NOMO-1 (cell line): ENCODE results near the gene ZFAND3.
"Not testable (repeated sequence)": the region's sequence is repeated elsewhere in the genome, so short reads cannot be mapped to it uniquely, and the experiment has no call there.

Source experiments
- DNase-seq, 2 experiments: peaks; one replicate each; lab custom pipeline; 2025; ENCODE audit not compliant: unreplicated experiment in 2 of 2; lab: John Stamatoyannopoulos, UW

Gene ZFAND3

GRCh38 chr6:37928217-37928616, 108.7 kb downstream of the ZFAND3 start:
- no peak for DNase-seq

GRCh38 chr6:37930288-37930971, 110.9 kb downstream of the ZFAND3 start:
- no peak for DNase-seq

GRCh38 chr6:37931066-37931465, 111.5 kb downstream of the ZFAND3 start:
- DNase-seq: no peak

DNA sequence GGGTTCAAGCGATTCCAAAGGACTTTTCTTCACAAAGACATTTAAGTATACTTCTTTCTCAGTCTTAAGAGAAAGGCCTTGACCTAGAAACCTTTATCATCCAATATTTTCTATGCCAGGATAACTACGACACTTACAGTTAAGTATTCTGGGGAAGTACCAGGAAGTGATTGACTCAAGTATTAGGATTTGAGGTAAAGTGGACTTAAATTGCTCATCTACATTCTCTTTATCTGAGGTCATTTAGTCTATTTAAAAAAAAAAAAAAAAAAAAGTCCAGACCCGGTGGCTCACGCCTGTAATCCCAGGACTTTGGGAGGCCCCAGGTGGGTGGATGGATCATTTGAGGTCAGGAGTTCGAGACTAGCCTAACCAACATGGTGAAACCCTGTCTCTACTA, 114.7 kb downstream of the ZFAND3 start:
- DNase-seq: no peak

- no peak for DNase-seq
Observed at GRCh38 chr6:37936150-37936549, 116.6 kb downstream of the ZFAND3 start.

GRCh38 chr6:37936906-37937305, 117.4 kb downstream of the ZFAND3 start:
- peak in 1 of 2 experiments; percentile 25 for DNase-seq

DNA sequence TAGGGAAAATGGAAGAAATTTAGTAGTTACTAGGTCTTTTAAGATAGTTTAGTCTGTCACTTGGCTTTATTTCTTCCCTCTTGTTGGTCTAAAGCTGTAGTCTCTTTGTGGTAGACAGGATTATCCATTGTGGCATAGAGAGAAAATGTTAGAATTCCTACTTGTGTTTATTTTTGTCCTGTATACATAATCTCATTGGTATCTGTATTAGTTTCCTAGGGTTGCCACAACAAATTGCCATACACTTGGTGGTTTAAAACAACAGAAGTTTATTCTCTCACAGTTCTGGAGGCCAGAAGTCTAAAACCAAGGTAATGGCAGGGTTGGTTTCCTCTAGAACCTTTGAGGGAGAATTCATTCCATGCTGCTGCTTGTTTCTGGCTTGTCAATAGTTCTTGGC, 119.4 kb downstream of the ZFAND3 start:
- no peak for DNase-seq

DNA sequence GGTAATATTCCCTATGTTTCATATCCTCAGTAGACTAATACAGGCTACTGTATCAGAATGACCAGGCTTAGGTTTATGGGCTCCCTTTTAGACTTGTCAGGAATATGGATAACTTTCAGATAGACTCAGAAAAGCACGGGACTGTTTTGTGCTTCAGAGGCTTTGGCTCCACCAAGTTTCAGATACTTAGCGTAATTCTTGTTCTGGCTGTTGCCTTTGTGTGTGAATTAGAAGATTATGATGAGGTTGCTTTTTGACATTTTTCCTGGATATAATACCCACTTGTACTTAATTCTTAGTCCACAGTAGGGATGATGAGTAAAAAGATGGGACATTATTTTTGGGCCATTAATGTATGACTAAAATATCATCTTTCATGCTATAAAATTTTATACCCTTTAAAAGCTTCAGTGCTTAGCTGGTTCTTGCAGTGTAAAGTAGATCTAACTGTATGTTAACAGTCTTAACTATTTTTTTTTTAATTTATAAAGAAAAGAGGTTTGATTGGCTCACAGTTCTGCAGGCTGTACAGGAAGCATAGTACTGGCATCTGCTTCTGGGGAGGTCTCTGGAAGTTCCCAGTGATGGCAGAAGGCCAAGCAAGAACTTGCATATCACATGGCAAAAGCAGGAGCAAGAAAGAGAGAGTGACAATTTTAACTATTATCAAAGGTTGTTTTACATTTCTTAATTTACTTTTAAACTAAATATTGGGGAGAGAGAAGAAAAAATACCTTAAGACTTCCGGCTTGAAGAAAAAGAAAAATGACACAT, 120.7 kb downstream of the ZFAND3 start:
- no peak for DNase-seq

DNA sequence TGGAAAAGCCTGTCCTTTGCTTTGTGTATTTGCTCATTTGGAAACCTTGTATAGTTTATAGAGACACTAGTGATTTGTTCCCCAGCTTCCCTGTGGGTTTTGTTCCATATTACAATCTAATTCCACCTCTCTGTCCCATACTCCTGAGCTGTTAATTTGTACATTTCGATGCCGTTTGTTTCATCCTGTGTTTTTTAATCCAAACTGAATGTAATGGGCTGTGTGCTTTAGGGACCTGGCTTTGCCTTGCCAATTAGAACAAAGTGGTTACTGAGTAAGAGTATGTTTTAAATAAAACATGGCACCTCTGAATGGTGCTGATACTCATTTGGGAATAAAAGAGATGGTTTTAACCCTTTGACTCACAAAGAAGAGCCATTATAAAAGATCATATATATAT, 122.3 kb downstream of the ZFAND3 start:
- DNase-seq: no peak

DNA sequence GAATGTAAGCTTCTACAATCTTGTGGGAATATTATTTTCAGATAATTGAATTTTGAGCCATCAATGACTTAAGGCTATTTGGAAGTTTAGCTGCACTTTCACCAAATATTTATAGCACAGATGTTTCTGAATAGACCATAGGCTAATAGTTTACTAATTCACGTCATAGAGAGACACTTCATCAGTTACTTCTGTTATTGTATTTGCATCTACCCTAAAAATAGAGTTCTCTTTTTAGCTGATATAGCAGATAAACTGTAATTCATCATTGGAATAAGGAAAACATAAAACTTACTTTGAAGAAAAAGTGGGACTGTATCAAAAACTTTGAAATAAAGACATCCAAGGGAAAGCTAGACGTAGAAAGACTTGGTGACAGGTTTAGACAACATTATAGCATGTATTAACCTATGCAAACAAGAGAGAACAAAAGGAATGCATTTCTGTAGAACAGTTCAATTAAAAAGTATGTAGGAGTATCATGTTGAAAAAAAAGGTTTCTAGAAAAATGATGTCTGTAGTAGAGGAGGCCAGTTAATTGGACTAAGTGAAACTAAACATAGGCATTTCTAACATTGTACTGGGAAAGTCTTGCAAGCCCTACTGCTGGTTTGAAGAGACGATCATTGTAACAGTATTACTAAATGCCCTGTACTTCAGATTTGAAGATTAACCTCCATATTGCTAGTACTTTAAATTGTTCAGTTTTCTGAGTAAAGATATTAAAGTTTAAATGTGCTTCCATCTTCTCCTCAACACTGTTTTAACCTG, 123.3 kb downstream of the ZFAND3 start:
- no peak for DNase-seq

GRCh38 chr6:37943436-37944058, 124.0 kb downstream of the ZFAND3 start:
- no peak for DNase-seq

GRCh38 chr6:37946057-37946456, 126.5 kb downstream of the ZFAND3 start:
- DNase-seq: no peak

GRCh38 chr6:37947468-37947867, 127.9 kb downstream of the ZFAND3 start:
- no peak for DNase-seq

DNA sequence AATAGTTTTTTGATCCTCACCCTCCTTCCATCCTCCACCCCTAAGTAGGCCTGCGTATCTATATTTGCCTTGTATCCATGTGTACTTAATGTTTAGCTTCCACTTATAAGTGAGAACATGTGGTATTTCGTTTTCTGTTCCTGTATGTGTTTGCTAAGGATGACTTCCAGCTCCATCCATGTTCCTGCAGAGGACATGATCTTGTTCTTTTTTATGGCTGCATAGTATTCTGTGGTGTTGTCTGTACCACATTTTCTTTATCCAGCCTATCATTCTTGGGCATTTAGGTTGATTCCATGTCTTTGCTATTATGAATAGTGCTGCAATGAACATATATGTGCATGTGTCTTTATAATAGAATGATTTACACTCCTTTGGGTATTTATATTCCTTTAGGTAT, 129.1 kb downstream of the ZFAND3 start:
- not testable (repeated sequence) for DNase-seq

DNA sequence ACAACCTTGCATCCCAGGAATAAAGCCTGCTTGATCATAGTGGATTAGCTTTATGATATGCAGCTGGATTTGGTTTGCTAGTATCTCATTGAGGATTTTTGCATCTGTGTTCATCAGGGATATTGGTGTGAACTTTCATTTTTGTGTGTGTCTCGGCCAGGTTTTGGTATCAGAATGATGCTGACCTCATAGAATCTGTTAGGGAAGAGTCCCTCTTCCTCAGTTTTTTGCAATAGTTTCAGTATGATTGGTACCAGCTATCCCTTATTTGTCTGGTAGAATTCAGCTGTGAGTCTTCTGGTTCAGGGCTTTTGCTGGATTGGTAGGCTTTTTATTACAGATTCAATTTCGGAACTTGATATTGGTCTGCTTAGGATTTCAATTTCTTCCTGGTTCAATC, 132.5 kb downstream of the ZFAND3 start:
- DNase-seq: no peak

DNA sequence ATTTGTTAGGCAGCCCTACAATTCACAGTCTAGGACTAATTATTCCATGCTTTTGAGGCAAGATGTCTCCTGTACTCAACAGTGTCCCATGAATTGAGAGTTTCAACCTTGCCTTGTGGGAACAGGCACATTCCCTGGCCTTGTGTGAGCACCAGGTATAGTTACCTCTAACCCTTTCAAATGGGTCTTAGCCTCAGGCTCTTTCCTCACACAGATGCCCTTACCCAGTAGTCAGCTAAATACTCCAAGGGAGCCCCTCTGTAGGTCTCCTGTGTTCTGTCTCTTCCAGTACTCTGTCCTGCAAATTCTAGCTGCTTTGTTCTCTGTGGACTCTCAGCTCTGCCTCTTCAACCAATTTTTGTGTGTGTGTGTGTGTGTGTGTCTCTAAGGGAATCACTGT, 135.3 kb downstream of the ZFAND3 start:
- no peak for DNase-seq

DNA sequence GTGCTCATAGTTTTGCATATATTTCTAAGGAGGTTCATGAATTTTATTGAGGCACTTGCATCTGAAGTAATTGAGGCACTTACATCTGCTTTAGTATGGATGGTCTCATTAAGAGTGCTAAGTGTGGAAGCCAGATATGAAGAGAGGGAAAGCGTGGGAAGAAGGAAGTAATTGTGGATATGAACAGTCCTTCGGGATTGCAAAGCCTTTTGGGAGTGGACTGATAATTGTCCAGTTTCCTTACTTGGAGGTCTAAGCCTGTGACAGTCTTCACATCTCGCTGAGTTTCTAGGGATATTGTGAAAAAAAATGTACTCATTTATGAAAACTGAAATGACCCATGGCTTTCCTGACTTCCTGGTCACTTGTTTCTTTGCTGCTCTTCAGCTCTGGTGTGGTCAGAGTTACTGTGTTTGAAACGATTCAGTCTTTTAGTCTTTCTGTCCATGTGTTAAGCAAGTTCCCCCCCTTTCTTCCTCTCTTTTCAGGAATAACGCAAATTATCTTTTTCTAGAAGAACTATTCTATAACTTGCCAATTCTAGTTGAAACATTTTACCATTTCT, 137.3 kb downstream of the ZFAND3 start:
- no peak for DNase-seq

DNA sequence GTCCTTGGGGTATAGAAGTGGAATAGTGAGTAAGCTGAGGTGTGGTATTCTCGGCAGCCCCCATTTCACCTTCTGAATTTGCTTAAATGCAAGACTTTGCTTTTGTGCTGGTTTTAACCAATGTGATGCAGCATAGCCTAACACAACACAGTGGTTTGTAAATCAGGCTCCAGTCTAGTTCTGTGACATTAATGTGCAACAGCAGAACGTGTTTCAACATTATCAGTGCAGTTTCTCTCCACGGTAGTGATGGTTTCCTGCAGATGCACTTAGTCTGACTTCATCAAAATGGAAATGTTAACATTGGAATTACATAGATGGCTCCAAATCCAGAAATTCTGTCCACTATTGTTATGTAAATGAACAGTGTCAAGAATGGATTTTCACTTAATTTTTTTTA, 139.5 kb downstream of the ZFAND3 start:
- DNase-seq: no peak

GRCh38 chr6:37960139-37960935, 140.8 kb downstream of the ZFAND3 start:
- DNase-seq: no peak

GRCh38 chr6:37962481-37963080, 143.1 kb downstream of the ZFAND3 start:
- not testable (repeated sequence) for DNase-seq
